ENCODE measurements around the gene SLC25A48. TPM values are rescaled to one million over a fixed set of nuclear protein-coding genes. Genes with fewer than 3 reads are reported as not detected.

Gene SLC25A48
- total and polyA plus RNA-seq, 2 of the 4 experiments (the other 2 are of a cell fraction), result not detected

- Histone ChIP-seq H4K8ac (ENCODE audit: low read depth in 2 of 2, low read length in 2 of 2) (no peak overlapping the region), H2AK5ac (ENCODE audit: low read depth, low read length) (no peak overlapping the region), H3K23ac (ENCODE audit: low read depth, low read length) (no peak overlapping the region), H3K27ac (ENCODE audit: insufficient read depth, low read length) (no peak overlapping the region), H2BK5ac (ENCODE audit: low read depth, low read length, poor library complexity, severe bottlenecking) (no peak overlapping the region), H4K20me1 (ENCODE audit: insufficient read depth, low read length) (no peaks in the 10 kb centered on the region), H2BK20ac (ENCODE audit: low read depth, low read length) (no peak overlapping the region), H3K9me1 (ENCODE audit: insufficient read depth, low read length) (no peaks in the 10 kb centered on the region), H3K36me3 (ENCODE audit: control insufficient read depth, insufficient read depth, low read length) (no peaks in the 10 kb centered on the region), H3K9me3 (ENCODE audit: control insufficient read depth, insufficient read depth, low read length) (no peaks in the 10 kb centered on the region), H2BK120ac (ENCODE audit: low read depth, low read length) (no peak overlapping the region), H3K79me1 (ENCODE audit: low read depth in 1 of 2, low read length in 2 of 2) (no peaks in the 10 kb centered on the region), H2BK15ac (ENCODE audit: low read depth, low read length) (no peak overlapping the region), H2AFZ (replicated peaks; ENCODE audit: low read length, poor library complexity) (no peak overlapping the region), H4K91ac (ENCODE audit: insufficient read depth, low read depth, low read length) (no peak overlapping the region), H2AK9ac (replicated peaks; ENCODE audit: low read depth, low read length, poor library complexity) (no peak overlapping the region), H3K18ac (ENCODE audit: low read depth, low read length) (no peak overlapping the region), H3K4ac (ENCODE audit: low read depth, low read length) (no peak overlapping the region), H3K4me3 (ENCODE audit: insufficient read depth, low read depth, low read length) (no peak overlapping the region), H3K9ac (ENCODE audit: low read depth, low read length) (no peak overlapping the region), H3K56ac (ENCODE audit: extremely low read depth, insufficient read depth, low read length) (no peak overlapping the region), H4K5ac (ENCODE audit: low read depth, low read length) (no peak overlapping the region), H3K27me3 (ENCODE audit: control insufficient read depth, insufficient read depth, low read length) (peaks cover 25% of the 10 kb centered on the region), H3K4me1 (ENCODE audit: control insufficient read depth, insufficient read depth, low read length) (no peaks in the 10 kb centered on the region), H3K14ac (replicated peaks; ENCODE audit: low read depth, low read length) (no peak overlapping the region), H3K4me2 (ENCODE audit: low read depth, low read length) (no peak overlapping the region)
- ATAC-seq (ENCODE audit: low read depth) (no peak), DNase-seq (no peak)
- BruUV-seq (replicated peaks), result no TSS peak
- ChIA-PET POLR2A (ENCODE audit: unreplicated experiment) (no interaction called here), CTCF (interaction anchor here (1.3 kb wide), 1 partner anchor 221 kb away, joined by 3 read pairs; no protein-coding TSS in a partner anchor)
- in situ Hi-C loops (cut with MboI; ENCODE audit: low sequenced_read_pairs) (no loop called here), intact Hi-C loops (cut with micrococcal nuclease) (loop anchor here (10.0 kb wide), 1 partner anchor 544 kb away; no protein-coding TSS in a partner anchor), dilution Hi-C loops (cut with HindIII; ENCODE audit: low sequenced_read_pairs, unreplicated experiment) (no loop called here)
- 77% methylated on average over 3 of the region's 7 CpGs; no CpG with 5 or more reads in 1 of the 2 experiments for WGBS, 2 experiments (ENCODE audit: extremely low coverage in 2 of 2, insufficient read length in 1 of 2)
- TF ChIP-seq FOS (IDR thresholded peaks at IDR 0.05; ENCODE audit: low read depth, low read length) (no peak), RFX5 (IDR thresholded peaks at IDR 0.05; ENCODE audit: low read depth, low read length) (no peak)
- TF ChIP-seq, protein P1, sequence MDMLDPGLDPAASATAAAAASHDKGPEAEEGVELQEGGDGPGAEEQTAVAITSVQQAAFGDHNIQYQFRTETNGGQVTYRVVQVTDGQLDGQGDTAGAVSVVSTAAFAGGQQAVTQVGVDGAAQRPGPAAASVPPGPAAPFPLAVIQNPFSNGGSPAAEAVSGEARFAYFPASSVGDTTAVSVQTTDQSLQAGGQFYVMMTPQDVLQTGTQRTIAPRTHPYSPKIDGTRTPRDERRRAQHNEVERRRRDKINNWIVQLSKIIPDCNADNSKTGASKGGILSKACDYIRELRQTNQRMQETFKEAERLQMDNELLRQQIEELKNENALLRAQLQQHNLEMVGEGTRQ (IDR thresholded peaks at IDR 0.05; ENCODE audit: low read depth, low read length), result no peak
Observed at GRCh38 chr5:135880801-135881200, 46.3 kb downstream of the SLC25A48 start.
